Caco-2 (cell line): ENCODE data around the gene NEK10. TPM values are rescaled to one million over a fixed set of nuclear protein-coding genes. Genes with fewer than 3 reads are reported as not detected.
"Not testable (repeated sequence)": the region's sequence is repeated elsewhere in the genome, so short reads cannot be mapped to it uniquely, and the experiment has no call there.

Experiments used
- BruUV-seq: library from RNA; stranded (reverse); fragments of 400-500 nt; replicated peaks from 2 replicates; lab custom pipeline; 2021; lab: Mats Ljungman, UMichigan
- CTCF ChIA-PET: fragments of 300-600 bp; sonication (Branson Sonifier 250); formaldehyde crosslinking; loops from one replicate; lab custom pipeline; 2022; ENCODE audit warnings: antibody characterized with exemption; lab: Charles Lee
- POLR2A ChIA-PET: fragments of 300-600 bp; sonication (Branson Sonifier 250); formaldehyde crosslinking; loops from one replicate; lab custom pipeline; 2022; ENCODE audit warnings: antibody characterized with exemption; lab: Charles Lee
- DNase-seq, 2 experiments: peaks; one replicate each; pipeline versions ENCODE4 v3.0.0 to v3.0.0-alpha.2; 2020 to 2022
- H3K27me3 ChIP-seq: replicated peaks from 2 replicates; pipeline ENCODE4 v1.6.0; 2011; ENCODE audit warnings: low read length; ENCODE audit not compliant: control insufficient read depth, insufficient read depth
- H3K36me3 ChIP-seq: 2 replicates; pipeline ENCODE4 v1.5.1; 2011; ENCODE audit warnings: low read length; ENCODE audit not compliant: control insufficient read depth, insufficient read depth
- H3K4me1 ChIP-seq: fragments of 250-450 bp; sonication (Bioruptor Pico); 2 replicates; pipeline ENCODE4 v1.5.1; 2020; ENCODE audit warnings: mild to moderate bottlenecking
- H3K4me3 ChIP-seq: 2 replicates; pipeline ENCODE4 v1.5.1; 2011; ENCODE audit warnings: low read depth, mild to moderate bottlenecking, control low read depth, low read length
- H3K9me3 ChIP-seq: fragments of 250-450 bp; sonication (Bioruptor Pico); 2 replicates; pipeline ENCODE4 v1.5.1; 2020; ENCODE audit warnings: mild to moderate bottlenecking, moderate library complexity
- H3K27ac Mint-ChIP-seq: one replicate; pipeline ENCODE4 v1.8.0; 2022; ENCODE audit warnings: mixed read lengths; ENCODE audit not compliant: unreplicated experiment
- H3K27me3 Mint-ChIP-seq: one replicate; pipeline ENCODE4 v1.8.0; 2022; ENCODE audit warnings: mixed read lengths; ENCODE audit not compliant: insufficient read depth, unreplicated experiment
- H3K36me3 Mint-ChIP-seq: one replicate; pipeline ENCODE4 v1.8.0; 2022; ENCODE audit warnings: mild to moderate bottlenecking, mixed read lengths; ENCODE audit not compliant: insufficient read depth, unreplicated experiment
- H3K4me1 Mint-ChIP-seq: one replicate; pipeline ENCODE4 v1.8.0; 2022; ENCODE audit warnings: low read depth, mixed read lengths; ENCODE audit not compliant: unreplicated experiment
- H3K4me3 Mint-ChIP-seq: one replicate; pipeline ENCODE4 v1.8.0; 2022; ENCODE audit warnings: mild to moderate bottlenecking, moderate library complexity, mixed read lengths; ENCODE audit not compliant: unreplicated experiment
- H3K9me3 Mint-ChIP-seq: one replicate; pipeline ENCODE4 v1.8.0; 2022; ENCODE audit warnings: mixed read lengths; ENCODE audit not compliant: unreplicated experiment
- intact Hi-C: fragments of 100-400 bp; cut with micrococcal nuclease; formaldehyde crosslinking; loops from one replicate; pipeline ENCODE4 v1.10.0; 2022; ENCODE audit not compliant: unreplicated experiment
- total RNA-seq: library from RNA; stranded (reverse); gene quantifications from 2 replicates; pipeline ENCODE4 v1.2.3, GENCODE V29; 2022
- TF ChIP-seq, protein P1 (sequence below), 2 experiments: fragments of 200-600 bp in 1 of 2; IDR thresholded peaks; 1 replicate in 1 of 2; 2 replicates in 1 of 2; pipeline versions ENCODE4 v1.5.1 to v1.8.0; 2011 to 2022; ENCODE audit warnings: antibody characterized with exemption in 1 of 2, control low read depth in 1 of 2, inconsistent platforms in 1 of 2, low read depth in 1 of 2, low read length in 1 of 2, mild to moderate bottlenecking in 1 of 2, moderate library complexity in 1 of 2; ENCODE audit not compliant: insufficient read depth in 1 of 2, severe bottlenecking in 1 of 2, unreplicated experiment in 1 of 2

Gene NEK10
- total RNA-seq, 1 experiment from 2014 or later: 0.39 TPM

DNA sequence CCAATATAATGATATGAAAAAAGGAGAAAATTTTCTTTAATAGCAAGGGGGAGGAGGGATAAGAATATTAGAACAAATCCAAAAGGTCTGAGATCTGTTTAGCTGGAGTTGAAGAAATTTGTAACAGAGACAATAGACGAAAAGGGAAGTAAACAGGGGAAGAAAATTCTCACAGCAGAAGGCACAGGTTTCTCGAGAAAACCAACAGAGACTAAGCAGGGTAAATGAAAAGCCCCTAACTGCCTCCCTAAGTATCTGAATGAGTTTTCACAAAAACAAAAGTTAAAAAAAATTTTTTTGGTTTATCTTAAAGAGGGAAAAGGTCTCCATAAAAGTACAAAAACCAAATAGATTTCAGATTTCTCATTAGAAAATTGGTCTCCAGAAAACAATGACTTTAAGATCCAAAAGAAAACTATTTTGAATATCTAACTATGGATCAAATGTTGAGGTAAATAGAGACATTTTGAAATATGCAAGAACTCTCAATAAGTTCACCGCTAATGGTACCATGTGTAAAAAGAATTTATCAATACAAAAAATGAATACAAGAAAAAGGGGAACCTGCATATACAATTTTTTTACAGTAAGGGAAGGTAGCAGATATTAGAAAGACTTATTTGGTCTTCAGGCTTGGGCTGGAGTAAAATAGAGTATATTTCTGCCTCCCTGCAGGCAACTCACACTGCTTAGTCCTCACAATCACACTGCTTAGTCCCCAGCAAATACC is 23.9 kb upstream of the NEK10 start:
- H3K9me3 ChIP-seq: no peaks in the 10 kb centered on the region
- ChIA-PET CTCF (no interaction called here), POLR2A (no interaction called here)
- BruUV-seq: no TSS peak
- TF ChIP-seq, protein P1, sequence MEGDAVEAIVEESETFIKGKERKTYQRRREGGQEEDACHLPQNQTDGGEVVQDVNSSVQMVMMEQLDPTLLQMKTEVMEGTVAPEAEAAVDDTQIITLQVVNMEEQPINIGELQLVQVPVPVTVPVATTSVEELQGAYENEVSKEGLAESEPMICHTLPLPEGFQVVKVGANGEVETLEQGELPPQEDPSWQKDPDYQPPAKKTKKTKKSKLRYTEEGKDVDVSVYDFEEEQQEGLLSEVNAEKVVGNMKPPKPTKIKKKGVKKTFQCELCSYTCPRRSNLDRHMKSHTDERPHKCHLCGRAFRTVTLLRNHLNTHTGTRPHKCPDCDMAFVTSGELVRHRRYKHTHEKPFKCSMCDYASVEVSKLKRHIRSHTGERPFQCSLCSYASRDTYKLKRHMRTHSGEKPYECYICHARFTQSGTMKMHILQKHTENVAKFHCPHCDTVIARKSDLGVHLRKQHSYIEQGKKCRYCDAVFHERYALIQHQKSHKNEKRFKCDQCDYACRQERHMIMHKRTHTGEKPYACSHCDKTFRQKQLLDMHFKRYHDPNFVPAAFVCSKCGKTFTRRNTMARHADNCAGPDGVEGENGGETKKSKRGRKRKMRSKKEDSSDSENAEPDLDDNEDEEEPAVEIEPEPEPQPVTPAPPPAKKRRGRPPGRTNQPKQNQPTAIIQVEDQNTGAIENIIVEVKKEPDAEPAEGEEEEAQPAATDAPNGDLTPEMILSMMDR (IDR thresholded peaks at IDR 0.05; ENCODE audit: insufficient read depth in 1 of 2, low read depth in 1 of 2, low read length in 1 of 2, severe bottlenecking in 1 of 2, unreplicated experiment in 1 of 2): no peak
- intact Hi-C loops: no loop called here
- H3K27ac Mint-ChIP-seq: no peak overlapping the region
- H3K4me3 Mint-ChIP-seq: no peak overlapping the region
- no peaks in the 10 kb centered on the region for H3K9me3 Mint-ChIP-seq
- no peak for DNase-seq
- H3K27me3 ChIP-seq: no peaks in the 10 kb centered on the region
- no peaks in the 10 kb centered on the region for H3K4me1 Mint-ChIP-seq
- no peaks in the 10 kb centered on the region for H3K27me3 Mint-ChIP-seq
- peaks cover 23% of the 10 kb centered on the region for H3K36me3 Mint-ChIP-seq
- H3K4me1 ChIP-seq: no peaks in the 10 kb centered on the region
- H3K36me3 ChIP-seq: no peaks in the 10 kb centered on the region
- H3K4me3 ChIP-seq: no peak overlapping the region

DNA sequence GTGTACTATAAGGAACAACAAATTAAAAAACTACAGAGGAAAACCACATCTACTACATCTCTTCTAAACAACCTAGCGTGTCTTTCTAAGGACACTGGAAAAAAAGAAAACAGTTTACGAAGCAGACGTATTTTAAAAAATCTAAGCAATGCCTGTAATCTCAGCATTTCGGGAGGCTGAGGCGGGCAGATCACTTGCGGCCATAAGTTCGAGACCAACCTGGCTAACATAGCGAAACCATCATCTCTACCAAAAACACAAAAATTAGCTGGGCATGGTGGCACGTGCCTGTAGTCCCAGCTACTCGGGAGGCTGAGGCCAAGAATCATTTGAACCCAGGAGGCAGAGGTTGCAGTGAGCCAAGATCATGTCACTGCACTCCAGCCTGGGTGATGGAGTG is 23.2 kb upstream of the NEK10 start:
- H3K9me3 Mint-ChIP-seq, H3K27me3 Mint-ChIP-seq, BruUV-seq, intact Hi-C loops, H3K27ac Mint-ChIP-seq, CTCF ChIA-PET, POLR2A ChIA-PET, H3K4me3 ChIP-seq, H3K9me3 ChIP-seq, DNase-seq, H3K36me3 ChIP-seq, H3K27me3 ChIP-seq, H3K4me3 Mint-ChIP-seq, H3K4me1 ChIP-seq, H3K4me1 Mint-ChIP-seq: not testable (repeated sequence)
- peaks cover 23% of the 10 kb centered on the region for H3K36me3 Mint-ChIP-seq

DNA sequence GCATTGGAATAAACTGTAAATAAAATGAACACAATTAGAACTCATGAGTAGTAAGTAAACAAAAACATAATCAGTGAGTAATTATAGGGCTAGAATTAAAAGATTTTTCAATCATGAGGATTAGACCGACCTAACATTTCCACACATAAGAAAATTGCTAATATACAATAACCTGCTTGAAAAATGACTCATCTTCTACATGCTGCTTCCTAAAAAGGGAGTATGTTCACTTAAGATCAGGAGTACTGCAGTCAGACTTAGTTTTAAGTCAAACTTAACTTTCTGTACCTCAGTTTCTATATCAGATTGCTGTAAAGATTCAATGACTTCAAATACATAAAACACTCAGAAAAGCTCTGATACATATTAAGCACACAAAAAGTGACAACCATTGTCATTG is 22.6 kb upstream of the NEK10 start:
- Mint-ChIP-seq H3K9me3 (no peaks in the 10 kb centered on the region), H3K27ac (no peak overlapping the region), H3K4me1 (no peaks in the 10 kb centered on the region), H3K27me3 (no peaks in the 10 kb centered on the region), H3K4me3 (no peak overlapping the region), H3K36me3 (peaks cover 19% of the 10 kb centered on the region)
- BruUV-seq: no TSS peak
- intact Hi-C loops: no loop called here
- no peaks in the 10 kb centered on the region for H3K36me3 ChIP-seq
- TF ChIP-seq, protein P1 (IDR thresholded peaks at IDR 0.05; ENCODE audit: insufficient read depth in 1 of 2, low read depth in 1 of 2, low read length in 1 of 2, severe bottlenecking in 1 of 2, unreplicated experiment in 1 of 2): no peak
- POLR2A ChIA-PET: no interaction called here
- H3K27me3 ChIP-seq: no peaks in the 10 kb centered on the region
- no peak for DNase-seq
- H3K4me1 ChIP-seq: no peaks in the 10 kb centered on the region
- no peak overlapping the region for H3K4me3 ChIP-seq
- H3K9me3 ChIP-seq: no peaks in the 10 kb centered on the region
- CTCF ChIA-PET: no interaction called here
